ENCODE data around the gene FAS. TPM values are rescaled to one million over a fixed set of nuclear protein-coding genes. Genes with fewer than 3 reads are reported as not detected.

FAS gene
- total RNA-seq, 1 experiment from 2014 or later: 7.6 TPM

DNA sequence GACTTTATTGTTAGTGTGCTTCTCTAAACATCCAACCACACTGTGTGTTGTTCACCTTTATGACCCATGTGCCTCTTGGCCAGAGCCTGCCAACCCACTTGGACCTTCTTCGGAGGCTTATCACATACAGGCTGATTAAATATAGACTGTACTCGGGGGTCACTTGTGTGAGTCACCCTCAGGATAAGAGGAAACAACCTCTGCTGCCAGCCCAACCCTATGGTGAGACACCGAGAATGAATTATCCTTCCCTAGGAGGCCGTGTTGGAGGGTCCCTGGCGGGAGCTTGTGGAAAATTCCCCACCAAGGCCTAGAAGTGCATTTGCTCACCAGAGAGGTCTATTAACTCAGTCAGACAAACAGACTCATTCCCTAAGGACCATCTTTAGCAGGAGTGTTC, 63.0 kb downstream of the FAS start:
- Histone ChIP-seq H3K79me2 (ENCODE audit: low read depth) (no peaks in the 10 kb centered on the region), H3K4me2 (no peak overlapping the region), H3K27me3 (ENCODE audit: insufficient read depth, low read depth) (no peaks in the 10 kb centered on the region), H3K27ac (no peak overlapping the region), H3K9me2 (ENCODE audit: insufficient read depth) (no peaks in the 10 kb centered on the region), H2AFZ (no peak overlapping the region), H4K20me1 (ENCODE audit: insufficient read depth) (no peaks in the 10 kb centered on the region), H3K4me3 (no peak overlapping the region), H3F3A (ENCODE audit: insufficient read depth, low read depth) (no peaks in the 10 kb centered on the region), H3K9me3 (ENCODE audit: insufficient read depth, low read depth) (no peaks in the 10 kb centered on the region), H3K36me3 (ENCODE audit: low read depth) (no peaks in the 10 kb centered on the region), H3K4me1 (replicated peaks; ENCODE audit: insufficient read depth) (no peaks in the 10 kb centered on the region)
- no TSS peak for BruUV-seq (replicated peaks)
- TF ChIP-seq, protein P1, sequence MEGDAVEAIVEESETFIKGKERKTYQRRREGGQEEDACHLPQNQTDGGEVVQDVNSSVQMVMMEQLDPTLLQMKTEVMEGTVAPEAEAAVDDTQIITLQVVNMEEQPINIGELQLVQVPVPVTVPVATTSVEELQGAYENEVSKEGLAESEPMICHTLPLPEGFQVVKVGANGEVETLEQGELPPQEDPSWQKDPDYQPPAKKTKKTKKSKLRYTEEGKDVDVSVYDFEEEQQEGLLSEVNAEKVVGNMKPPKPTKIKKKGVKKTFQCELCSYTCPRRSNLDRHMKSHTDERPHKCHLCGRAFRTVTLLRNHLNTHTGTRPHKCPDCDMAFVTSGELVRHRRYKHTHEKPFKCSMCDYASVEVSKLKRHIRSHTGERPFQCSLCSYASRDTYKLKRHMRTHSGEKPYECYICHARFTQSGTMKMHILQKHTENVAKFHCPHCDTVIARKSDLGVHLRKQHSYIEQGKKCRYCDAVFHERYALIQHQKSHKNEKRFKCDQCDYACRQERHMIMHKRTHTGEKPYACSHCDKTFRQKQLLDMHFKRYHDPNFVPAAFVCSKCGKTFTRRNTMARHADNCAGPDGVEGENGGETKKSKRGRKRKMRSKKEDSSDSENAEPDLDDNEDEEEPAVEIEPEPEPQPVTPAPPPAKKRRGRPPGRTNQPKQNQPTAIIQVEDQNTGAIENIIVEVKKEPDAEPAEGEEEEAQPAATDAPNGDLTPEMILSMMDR (conservative IDR thresholded peaks at IDR 0.05): no peak
- TF ChIP-seq EZH2 (IDR thresholded peaks at IDR 0.05; ENCODE audit: low read depth): no peak
- no peak for DNase-seq
- intact Hi-C loops (cut with micrococcal nuclease; ENCODE audit: unreplicated experiment): no loop called here
- POLR2A ChIA-PET (ENCODE audit: unreplicated experiment): no interaction called here
- CTCF ChIA-PET: no interaction called here

DNA sequence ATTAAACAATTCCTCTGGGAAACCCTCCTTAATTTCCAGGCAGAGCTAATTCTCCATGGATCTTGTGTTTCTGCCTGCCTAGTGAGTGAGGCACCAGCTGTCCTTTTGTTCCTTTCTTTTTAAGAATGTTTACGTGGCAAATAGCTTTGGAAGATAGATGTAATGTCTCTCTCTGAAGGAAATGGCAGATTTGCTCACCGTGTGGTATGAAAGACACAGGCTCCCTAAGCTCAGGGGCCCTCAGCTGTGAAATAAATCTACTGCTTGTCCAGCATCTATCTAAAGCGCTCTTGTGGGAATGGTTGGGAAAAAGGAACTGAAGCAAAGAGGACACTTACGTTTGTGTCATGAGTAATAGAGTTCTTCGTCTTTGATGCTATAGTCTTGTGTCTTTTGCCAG, 64.6 kb downstream of the FAS start:
- no peak for DNase-seq
- BruUV-seq (replicated peaks): no TSS peak
- TF ChIP-seq, protein P1 (conservative IDR thresholded peaks at IDR 0.05): no peak
- TF ChIP-seq EZH2 (IDR thresholded peaks at IDR 0.05; ENCODE audit: low read depth): no peak

GRCh38 chr10:89062861-89063260, 72.3 kb downstream of the FAS start:
- intact Hi-C loops (cut with micrococcal nuclease; ENCODE audit: unreplicated experiment): no loop called here
- TF ChIP-seq, protein P1 (conservative IDR thresholded peaks at IDR 0.05): no peak
- no peak for TF ChIP-seq EZH2 (IDR thresholded peaks at IDR 0.05; ENCODE audit: low read depth)
- Histone ChIP-seq H3K27me3 (ENCODE audit: insufficient read depth, low read depth) (no peaks in the 10 kb centered on the region), H3F3A (ENCODE audit: insufficient read depth, low read depth) (no peaks in the 10 kb centered on the region), H3K79me2 (ENCODE audit: low read depth) (no peaks in the 10 kb centered on the region), H3K27ac (no peak overlapping the region), H3K9me3 (ENCODE audit: insufficient read depth, low read depth) (no peaks in the 10 kb centered on the region), H3K4me2 (no peak overlapping the region), H2AFZ (no peak overlapping the region), H3K36me3 (ENCODE audit: low read depth) (no peaks in the 10 kb centered on the region), H3K4me3 (no peak overlapping the region), H3K9me2 (ENCODE audit: insufficient read depth) (no peaks in the 10 kb centered on the region), H3K4me1 (replicated peaks; ENCODE audit: insufficient read depth) (no peaks in the 10 kb centered on the region), H4K20me1 (ENCODE audit: insufficient read depth) (no peaks in the 10 kb centered on the region)
- BruUV-seq (replicated peaks): no TSS peak
- no peak for DNase-seq
- ChIA-PET CTCF (no interaction called here), POLR2A (ENCODE audit: unreplicated experiment) (no interaction called here)

More for the DNA sequence above, 64.6 kb downstream of the FAS start:
- CTCF ChIA-PET: interaction anchor here (1.1 kb wide), 1 partner anchor 118 kb away, joined by 3 read pairs; no protein-coding TSS in a partner anchor
- H3K4me2 ChIP-seq: no peak overlapping the region
- H4K20me1 ChIP-seq (ENCODE audit: insufficient read depth): no peaks in the 10 kb centered on the region
- H3K9me2 ChIP-seq (ENCODE audit: insufficient read depth): no peaks in the 10 kb centered on the region
- H3F3A ChIP-seq (ENCODE audit: insufficient read depth, low read depth): no peaks in the 10 kb centered on the region
- H3K9me3 ChIP-seq (ENCODE audit: insufficient read depth, low read depth): no peaks in the 10 kb centered on the region
- POLR2A ChIA-PET (ENCODE audit: unreplicated experiment): interaction anchor here (0.7 kb wide), 1 partner anchor 204 kb away, joined by 5 read pairs; no protein-coding TSS in a partner anchor
- intact Hi-C loops (cut with micrococcal nuclease; ENCODE audit: unreplicated experiment): no loop called here
- H3K27me3 ChIP-seq (ENCODE audit: insufficient read depth, low read depth): no peaks in the 10 kb centered on the region
- H2AFZ ChIP-seq: no peak overlapping the region
- no peaks in the 10 kb centered on the region for H3K79me2 ChIP-seq (ENCODE audit: low read depth)
- H3K36me3 ChIP-seq (ENCODE audit: low read depth): no peaks in the 10 kb centered on the region
- no peaks in the 10 kb centered on the region for H3K4me1 ChIP-seq (replicated peaks; ENCODE audit: insufficient read depth)
- no peak overlapping the region for H3K4me3 ChIP-seq
- H3K27ac ChIP-seq: no peak overlapping the region
